AG10803 (cell line): ENCODE results near the gene NPDC1.
"Not testable (repeated sequence)": the region's sequence is repeated elsewhere in the genome, so short reads cannot be mapped to it uniquely, and the experiment has no call there.

Experiments
- DNase-seq: peaks from one replicate; pipeline ENCODE4 v3.0.0; 2010; ENCODE audit warnings: low read depth
- H3K4me3 ChIP-seq: 2 replicates; pipeline ENCODE4 v1.5.1; 2011; ENCODE audit warnings: mild to moderate bottlenecking, low read length, control low read depth
- TF ChIP-seq, protein P1 (sequence below): conservative IDR thresholded peaks from 2 replicates; pipeline ENCODE4 v1.5.1; 2011; ENCODE audit warnings: mild to moderate bottlenecking, low read length, control low read depth, inconsistent platforms

The NPDC1 gene

DNA sequence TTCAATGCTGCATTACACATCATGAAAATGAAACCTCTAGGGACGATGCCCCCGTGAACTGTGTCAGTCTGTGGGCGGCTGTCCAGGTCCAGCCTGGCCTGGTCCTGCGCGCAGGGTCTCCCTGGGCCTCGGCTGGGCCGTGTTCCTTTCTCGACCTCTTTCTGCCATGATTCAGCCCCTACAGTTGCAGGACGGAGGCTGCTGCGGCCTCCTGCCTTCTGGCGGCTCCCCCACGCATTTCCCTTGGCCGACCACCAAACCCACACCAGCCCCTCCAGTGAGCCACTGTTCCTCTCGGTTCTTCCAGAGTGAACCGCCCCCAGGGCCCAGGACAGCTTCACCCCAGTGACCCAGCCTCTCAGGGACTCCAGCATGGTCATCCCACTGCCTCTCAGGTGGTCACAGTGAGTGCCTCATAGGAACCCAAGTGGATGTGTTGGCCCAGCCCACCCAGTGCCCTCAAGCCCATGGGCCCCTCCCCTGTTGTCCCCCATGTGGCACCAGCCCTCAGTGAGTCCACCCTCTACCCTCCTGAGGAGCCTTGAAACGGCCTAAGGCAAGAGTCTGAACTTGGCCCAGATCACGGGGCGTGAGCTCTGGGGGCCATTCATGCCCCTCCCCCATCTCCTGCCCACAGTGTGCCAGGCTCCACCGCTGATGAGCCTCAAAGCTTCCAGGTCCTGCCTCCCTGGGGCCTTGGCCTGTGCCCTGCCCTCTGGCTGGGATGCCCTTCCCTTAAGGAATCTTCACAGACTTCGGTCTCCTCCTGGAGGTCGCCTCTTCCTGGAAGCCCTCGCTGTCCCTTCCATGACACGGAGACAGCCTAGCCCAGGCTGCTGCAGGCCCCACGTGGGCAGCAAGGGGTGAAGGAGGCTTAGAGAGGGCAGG is 39.6 kb downstream of the NPDC1 start:
- DNase-seq = no peak
- TF ChIP-seq, protein P1, sequence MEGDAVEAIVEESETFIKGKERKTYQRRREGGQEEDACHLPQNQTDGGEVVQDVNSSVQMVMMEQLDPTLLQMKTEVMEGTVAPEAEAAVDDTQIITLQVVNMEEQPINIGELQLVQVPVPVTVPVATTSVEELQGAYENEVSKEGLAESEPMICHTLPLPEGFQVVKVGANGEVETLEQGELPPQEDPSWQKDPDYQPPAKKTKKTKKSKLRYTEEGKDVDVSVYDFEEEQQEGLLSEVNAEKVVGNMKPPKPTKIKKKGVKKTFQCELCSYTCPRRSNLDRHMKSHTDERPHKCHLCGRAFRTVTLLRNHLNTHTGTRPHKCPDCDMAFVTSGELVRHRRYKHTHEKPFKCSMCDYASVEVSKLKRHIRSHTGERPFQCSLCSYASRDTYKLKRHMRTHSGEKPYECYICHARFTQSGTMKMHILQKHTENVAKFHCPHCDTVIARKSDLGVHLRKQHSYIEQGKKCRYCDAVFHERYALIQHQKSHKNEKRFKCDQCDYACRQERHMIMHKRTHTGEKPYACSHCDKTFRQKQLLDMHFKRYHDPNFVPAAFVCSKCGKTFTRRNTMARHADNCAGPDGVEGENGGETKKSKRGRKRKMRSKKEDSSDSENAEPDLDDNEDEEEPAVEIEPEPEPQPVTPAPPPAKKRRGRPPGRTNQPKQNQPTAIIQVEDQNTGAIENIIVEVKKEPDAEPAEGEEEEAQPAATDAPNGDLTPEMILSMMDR = no peak

DNA sequence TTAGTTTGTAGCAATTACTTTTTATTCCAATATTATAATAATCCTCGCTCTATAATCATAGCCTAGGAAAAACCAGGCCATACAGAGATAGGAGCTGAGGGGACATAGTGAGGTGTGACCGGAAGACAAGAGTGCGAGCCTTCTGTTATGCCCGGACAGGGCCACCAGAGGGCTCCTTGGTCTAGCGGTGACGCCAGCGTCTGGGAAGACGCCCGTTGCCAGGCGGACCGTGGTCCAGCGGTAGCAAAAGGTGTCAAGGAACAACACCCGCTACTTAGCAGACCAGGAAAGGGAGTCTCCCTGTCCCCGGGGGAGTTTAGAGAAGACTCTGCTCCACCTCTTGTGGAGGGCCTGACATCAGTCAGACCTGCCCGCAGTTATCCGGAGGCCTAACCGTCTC is 41.7 kb downstream of the NPDC1 start:
- H3K4me3 ChIP-seq, DNase-seq: not testable (repeated sequence)
- TF ChIP-seq, protein P1 = peak; percentile 35

More for the DNA sequence above, 39.6 kb downstream of the NPDC1 start:
- H3K4me3 ChIP-seq = no peak overlapping the region

- TF ChIP-seq, protein P1 = no peak
- H3K4me3 ChIP-seq = no peak overlapping the region
- DNase-seq = no peak
These were observed 43.3 kb downstream of the NPDC1 start for GRCh38 chr9:137002646-137003041.

- no peak for DNase-seq
- TF ChIP-seq, protein P1 = no peak
- no peak overlapping the region for H3K4me3 ChIP-seq
These were observed 43.9 kb downstream of the NPDC1 start for GRCh38 chr9:137001857-137002645.

DNA sequence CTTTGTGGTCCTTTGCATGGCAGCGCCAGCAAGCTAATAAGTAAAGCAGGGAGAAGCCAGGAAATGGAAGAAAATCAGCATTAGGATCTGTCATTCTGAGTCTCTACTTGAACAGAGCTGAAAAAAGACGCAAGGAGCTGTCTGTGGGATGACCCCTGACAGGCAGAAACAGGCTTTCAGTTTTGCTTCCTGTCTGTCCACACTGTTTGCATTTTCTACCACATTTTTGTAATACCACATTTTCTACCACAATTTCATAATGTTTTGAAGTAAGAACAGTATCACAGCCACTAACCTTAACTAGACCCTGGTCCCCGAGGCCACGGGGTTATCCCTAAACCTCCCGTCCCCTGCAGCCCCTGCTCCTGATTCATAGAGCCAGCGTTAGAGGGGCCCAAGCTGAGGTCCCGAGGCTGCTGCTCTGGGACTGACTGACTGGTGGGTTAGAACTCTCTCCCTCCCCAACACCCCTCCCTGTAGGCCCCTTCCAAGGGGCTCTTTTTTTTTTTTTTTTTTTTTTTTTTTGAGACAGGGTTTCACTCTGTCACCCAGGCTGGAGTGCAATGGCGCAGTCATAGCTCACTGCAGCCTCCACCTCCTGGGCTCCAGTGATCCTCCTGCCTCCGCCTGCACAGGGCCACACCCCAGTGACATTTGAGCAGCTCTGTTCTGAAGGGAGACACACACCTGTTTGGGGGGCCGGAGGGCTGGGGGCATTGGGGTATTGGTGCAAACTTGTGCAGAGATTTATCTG is 45.6 kb downstream of the NPDC1 start:
- no peak overlapping the region for H3K4me3 ChIP-seq
- peak; percentile 78 for DNase-seq
- TF ChIP-seq, protein P1 = no peak

- H3K4me3 ChIP-seq = no peak overlapping the region
- TF ChIP-seq, protein P1 = no peak
- no peak for DNase-seq
These were observed 48.1 kb downstream of the NPDC1 start for GRCh38 chr9:136997830-136998234.
